Measurements from ENCODE around the gene PPP1R9A.

Gene PPP1R9A

DNA sequence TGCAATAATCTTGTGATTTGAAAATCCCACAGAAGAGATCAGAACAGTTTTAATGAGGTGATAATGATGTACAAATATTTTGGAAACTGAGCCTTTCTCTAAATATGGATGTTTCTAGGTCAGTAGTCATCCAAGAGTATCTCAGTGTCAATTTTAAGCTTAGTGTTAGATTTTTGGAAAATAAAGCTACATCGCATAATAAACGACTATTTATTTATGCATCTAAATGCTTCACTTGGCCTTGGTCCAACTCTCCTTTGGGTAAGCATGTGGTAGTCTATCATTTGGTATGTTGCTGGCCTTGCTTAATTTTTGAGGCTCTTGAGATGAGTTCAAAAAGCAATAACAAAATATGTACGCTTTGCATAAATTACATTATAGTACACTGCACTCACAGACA is 5.4 kb upstream of the PPP1R9A start:
- TF ChIP-seq GATA3 (IDR thresholded peaks at IDR 0.05; ENCODE audit: low read depth, low read length) (no peak), GATA2 (IDR thresholded peaks at IDR 0.05; ENCODE audit: low read depth, low read length) (no peak)

DNA sequence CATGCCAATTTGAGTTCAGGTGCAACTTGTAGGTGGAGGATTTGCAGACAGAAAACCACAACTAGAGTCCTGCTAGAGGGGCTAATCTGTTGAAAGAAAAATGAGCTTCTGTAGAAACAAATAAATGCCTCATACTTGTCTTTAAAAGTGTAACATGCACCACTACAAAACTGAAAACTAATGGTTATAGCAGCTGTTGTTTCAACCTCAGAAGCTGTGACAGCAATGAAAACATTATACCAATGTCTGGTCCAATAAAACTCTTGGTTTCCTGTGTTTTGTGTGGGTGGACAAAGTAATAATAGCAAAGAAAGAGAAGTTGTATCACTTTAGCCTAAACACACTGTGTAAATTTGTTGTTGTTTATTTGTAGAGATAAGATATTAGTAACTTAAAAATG is 3.4 kb upstream of the PPP1R9A start:
- TF ChIP-seq GATA3 (IDR thresholded peaks at IDR 0.05; ENCODE audit: low read depth, low read length): no peak
- no peak for TF ChIP-seq GATA2 (IDR thresholded peaks at IDR 0.05; ENCODE audit: low read depth, low read length)

DNA sequence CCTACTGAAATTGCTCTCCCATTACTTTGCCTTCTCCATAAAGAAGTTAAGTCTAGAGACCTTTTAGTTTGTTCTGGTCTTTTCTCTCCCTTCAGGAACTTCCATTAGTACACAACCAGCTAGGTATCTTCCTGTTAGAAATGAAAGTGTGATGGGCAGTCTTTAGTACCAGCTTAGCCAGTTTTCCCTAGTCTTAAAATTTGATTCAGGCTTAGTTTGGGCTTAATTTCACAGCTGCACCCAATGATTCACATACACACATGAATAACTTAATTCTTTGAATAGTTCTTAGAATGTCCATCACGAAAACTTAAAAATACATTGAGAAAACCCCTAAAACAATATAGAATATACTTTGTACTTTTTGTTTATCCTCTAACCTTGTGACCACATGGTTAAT is 2.4 kb upstream of the PPP1R9A start:
- no peak for TF ChIP-seq GATA2 (IDR thresholded peaks at IDR 0.05; ENCODE audit: low read depth, low read length)
- no peak for TF ChIP-seq GATA3 (IDR thresholded peaks at IDR 0.05; ENCODE audit: low read depth, low read length)

DNA sequence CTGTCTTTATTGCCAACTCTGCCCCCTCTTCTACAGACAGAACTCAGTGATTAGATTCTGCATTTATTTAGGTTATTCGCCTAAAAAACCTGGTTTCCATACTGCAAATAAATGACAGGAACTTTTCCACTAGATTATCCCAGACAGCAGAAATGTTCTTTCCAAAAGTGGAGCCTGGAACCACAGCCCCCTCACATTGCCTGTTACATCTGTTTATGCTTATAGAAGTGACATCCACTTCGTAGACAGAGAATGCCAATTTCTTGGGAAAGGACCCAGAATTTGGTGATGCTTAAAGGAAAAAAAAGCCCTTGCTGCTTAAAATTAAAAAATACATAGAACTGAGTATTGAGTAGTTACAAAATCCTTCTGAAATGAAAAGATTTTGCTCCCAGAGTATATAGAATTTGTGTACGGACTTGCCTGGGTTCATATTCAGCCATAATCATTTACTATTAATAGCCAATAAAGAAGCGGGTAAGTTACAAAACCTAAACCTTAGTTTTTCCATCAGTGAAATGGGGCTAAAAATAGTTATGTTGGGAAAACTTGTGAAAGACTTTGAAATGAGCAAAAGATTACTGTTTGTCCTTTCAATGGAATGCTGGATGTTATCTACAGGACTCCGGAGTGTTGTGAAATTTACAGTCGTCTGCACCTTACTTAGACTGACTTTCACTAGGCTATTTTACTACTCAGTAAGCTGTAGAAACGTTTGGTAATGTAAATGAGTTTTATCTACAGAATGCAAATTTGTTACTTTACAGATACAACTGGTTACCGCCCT is 1.1 kb upstream of the PPP1R9A start:
- TF ChIP-seq GATA2 (IDR thresholded peaks at IDR 0.05; ENCODE audit: low read depth, low read length) (no peak), GATA3 (IDR thresholded peaks at IDR 0.05; ENCODE audit: low read depth, low read length) (no peak)

DNA sequence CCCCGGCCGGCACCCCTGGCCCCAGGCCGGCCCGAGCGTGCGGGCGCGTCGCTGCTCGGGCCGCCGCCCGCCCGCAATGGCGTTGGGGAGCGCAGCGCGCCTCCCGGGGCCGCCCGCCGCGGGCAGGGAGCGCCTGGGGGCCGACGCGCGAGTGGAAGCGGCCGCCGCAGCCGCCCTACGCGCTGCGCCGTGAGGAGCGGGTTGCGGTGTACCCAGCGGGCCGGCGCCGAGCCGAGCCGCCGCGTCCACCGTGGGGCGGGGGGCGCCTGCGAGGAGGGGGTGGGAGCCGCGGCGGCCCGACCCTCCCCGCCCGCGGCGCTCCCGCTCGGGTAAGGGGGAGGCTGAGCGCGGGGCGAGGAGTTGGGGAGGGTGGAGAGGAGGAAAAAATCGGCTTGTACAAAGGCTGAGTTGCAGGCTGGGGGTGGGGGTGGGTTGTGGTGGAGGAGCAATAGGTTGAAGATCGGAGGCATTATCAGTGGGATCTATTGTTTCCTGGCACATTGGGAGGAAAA is 473 bp downstream of the PPP1R9A start:
- TF ChIP-seq GATA3 (IDR thresholded peaks at IDR 0.05; ENCODE audit: low read depth, low read length): no peak
- peak; percentile 87 for TF ChIP-seq GATA2 (IDR thresholded peaks at IDR 0.05; ENCODE audit: low read depth, low read length)

DNA sequence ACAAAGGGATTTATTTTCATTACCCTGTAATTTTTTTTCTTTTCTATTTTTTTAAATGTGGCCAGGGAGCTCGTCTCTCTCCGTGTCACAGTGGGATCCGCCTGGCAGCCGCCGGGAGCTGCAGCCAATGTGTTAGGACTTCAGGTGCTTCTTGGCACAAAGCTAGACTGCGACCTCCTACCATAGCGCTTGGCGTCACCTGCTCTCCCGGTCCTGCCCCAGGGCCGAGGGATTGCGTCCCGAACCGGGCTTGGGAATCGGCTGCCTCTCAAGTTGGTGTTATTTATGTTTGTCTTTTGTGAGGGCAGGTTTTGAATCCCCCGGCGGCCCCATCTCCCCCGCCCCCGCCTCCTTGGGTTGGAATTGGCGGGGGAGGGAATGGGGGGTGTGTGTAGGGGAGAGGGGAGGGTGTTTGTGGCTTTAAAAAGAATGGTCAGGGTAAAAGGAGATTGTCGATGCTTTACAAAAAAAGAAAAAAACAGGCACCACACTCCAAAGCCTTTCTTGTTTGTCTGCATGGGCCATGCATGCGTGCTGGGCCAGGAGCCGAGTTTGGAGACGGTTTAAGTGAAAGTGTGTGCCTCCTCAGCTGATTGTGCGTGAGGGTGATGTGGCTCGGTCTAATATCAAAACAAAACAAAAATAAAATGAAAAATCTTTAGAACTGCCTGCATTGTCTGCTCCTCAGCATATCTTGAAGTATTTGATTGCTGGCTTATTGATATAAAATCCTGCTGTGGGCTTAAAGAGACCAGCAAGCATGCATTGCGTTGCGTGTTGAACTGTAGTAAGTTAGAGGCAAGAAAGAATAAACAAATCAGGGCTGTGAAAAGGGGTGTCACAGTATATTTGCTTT is 1.2 kb downstream of the PPP1R9A start:
- TF ChIP-seq GATA2 (IDR thresholded peaks at IDR 0.05; ENCODE audit: low read depth, low read length) (no peak), GATA3 (IDR thresholded peaks at IDR 0.05; ENCODE audit: low read depth, low read length) (no peak)

DNA sequence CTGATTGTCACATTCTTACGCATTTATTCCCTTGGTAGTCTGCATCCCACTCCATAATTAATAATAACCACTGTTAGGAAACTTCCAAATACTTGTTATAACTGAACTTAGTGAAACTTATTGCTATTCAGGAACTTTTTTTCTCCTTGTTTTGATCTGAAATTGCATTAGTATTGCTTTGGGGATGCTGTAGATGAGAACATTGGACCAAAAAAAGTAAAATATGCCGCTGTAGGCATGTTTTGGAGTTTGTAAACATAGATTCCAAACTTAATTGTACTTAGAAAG is 1.7 kb downstream of the PPP1R9A start:
- TF ChIP-seq GATA3 (IDR thresholded peaks at IDR 0.05; ENCODE audit: low read depth, low read length) (no peak), GATA2 (IDR thresholded peaks at IDR 0.05; ENCODE audit: low read depth, low read length) (no peak)

DNA sequence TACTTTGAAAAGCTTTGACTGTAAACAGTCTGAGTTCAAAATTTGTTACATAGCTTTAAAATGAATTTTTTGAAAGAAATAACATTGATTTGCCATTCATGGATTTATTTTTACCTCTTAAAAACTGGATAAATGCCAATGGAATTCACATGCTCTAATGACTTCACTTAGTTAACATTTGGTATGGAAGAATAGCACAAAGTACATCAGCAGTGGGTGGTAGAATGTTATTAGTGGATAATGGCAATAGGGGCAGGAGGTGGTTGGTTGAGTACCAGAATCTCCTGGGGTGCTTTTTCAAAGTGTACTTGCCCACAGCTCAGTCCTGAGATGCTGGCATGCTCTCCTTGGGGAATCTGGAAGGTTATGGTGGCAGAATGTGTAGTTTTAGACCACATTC is 4.7 kb downstream of the PPP1R9A start:
- TF ChIP-seq GATA2 (IDR thresholded peaks at IDR 0.05; ENCODE audit: low read depth, low read length) (no peak), GATA3 (IDR thresholded peaks at IDR 0.05; ENCODE audit: low read depth, low read length) (no peak)

DNA sequence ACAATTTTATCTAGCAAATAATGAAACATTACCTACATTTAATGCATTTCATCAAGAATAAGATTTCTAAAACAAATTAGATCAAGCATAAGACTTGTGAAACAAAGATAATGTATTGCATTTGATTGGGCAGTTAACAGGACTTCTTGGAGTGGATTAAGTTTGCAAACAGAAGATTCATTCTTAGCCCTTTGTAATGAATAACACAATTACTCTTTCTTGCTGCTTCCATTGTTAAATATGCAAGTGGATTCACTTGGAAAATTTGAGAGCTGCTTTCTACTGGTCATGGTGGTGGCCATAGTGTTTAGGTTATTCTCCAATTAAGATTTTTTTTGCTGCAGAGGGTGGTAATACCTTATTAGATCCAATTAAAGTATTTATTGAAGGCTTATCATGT is 6.0 kb downstream of the PPP1R9A start:
- TF ChIP-seq GATA3 (IDR thresholded peaks at IDR 0.05; ENCODE audit: low read depth, low read length): no peak
- no peak for TF ChIP-seq GATA2 (IDR thresholded peaks at IDR 0.05; ENCODE audit: low read depth, low read length)

DNA sequence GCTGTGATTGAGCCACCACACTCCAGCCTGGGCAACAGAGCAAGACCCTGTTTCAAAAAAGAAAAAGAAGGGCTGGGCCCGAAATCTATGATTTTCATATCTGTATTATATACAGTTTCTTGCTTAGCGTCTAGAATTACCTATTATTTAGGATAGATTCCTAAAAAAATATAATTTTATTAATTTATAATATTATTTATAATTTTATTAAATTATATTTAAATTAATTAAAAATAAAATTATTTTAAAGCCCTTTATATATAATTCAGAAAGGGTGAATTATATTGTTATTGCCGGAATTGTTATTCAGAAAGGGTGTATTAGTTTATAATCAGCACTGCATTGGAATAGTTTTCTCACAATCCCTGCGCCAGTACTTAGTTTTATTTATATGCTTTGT is 14.5 kb downstream of the PPP1R9A start:
- TF ChIP-seq GATA3 (IDR thresholded peaks at IDR 0.05; ENCODE audit: low read depth, low read length): no peak
- no peak for TF ChIP-seq GATA2 (IDR thresholded peaks at IDR 0.05; ENCODE audit: low read depth, low read length)

DNA sequence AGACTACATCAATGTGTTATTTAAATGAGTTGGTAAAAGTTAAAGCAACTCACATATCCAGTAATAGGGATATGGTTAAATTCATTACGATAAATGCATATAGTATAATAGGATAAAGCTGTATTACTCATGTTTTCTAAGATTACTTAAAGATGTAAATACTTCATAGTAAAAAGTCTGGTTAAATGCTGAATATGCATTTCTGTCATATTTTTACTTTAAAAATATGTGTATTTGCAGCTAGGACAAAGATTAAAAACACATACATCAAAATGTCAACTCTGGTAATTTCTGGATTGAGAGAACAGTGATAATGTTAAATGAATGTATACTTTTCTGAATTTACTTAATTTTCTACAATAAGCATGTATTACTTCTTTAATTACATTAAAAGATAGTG is 15.1 kb downstream of the PPP1R9A start:
- TF ChIP-seq GATA2 (IDR thresholded peaks at IDR 0.05; ENCODE audit: low read depth, low read length) (no peak), GATA3 (IDR thresholded peaks at IDR 0.05; ENCODE audit: low read depth, low read length) (no peak)

DNA sequence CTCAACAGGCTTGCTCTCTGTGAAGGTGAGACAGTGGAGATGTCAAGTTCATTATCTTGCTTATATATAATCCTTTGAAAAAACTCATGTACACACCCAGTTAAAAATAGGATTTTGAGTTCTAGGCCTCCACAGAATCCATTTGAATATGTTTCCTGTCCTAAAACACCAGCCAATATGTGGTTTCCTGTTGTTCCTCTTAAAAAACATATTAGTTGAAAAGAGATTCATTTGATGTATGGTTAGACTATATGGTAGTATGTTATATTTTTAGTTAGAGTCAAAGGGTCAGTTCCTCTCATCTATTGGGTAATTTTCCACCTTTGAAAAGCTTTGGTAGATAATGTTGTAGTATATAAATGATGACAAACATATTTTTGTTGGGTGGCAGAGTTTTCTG is 16.0 kb downstream of the PPP1R9A start:
- TF ChIP-seq GATA2 (IDR thresholded peaks at IDR 0.05; ENCODE audit: low read depth, low read length): no peak
- TF ChIP-seq GATA3 (IDR thresholded peaks at IDR 0.05; ENCODE audit: low read depth, low read length): no peak

DNA sequence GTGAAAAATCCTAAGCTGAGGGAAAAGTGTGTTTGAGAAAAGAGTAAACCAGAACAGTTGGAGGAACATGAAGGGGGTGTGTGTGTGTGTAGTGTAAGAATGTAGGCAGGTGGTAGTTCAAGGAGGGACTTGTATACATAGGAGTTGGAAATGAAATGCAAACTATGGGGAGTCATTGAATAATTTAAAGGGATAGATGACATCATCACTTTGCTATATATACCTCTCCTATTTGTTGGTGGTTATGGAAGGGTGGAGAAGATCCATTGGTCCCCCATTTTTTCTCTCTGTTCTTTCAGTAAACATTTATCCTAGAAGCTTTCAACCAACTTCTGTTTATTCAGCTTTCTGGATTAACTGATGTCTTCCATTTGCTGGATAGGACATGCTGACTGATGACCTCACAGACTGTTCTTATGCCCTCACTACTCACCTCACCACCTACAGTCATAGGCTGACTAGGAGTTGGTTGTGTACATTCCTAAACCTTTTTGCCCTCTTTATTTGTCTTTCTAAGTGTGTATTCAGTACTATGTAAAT is 20.8 kb downstream of the PPP1R9A start:
- no peak for TF ChIP-seq GATA2 (IDR thresholded peaks at IDR 0.05; ENCODE audit: low read depth, low read length)
- TF ChIP-seq GATA3 (IDR thresholded peaks at IDR 0.05; ENCODE audit: low read depth, low read length): no peak

DNA sequence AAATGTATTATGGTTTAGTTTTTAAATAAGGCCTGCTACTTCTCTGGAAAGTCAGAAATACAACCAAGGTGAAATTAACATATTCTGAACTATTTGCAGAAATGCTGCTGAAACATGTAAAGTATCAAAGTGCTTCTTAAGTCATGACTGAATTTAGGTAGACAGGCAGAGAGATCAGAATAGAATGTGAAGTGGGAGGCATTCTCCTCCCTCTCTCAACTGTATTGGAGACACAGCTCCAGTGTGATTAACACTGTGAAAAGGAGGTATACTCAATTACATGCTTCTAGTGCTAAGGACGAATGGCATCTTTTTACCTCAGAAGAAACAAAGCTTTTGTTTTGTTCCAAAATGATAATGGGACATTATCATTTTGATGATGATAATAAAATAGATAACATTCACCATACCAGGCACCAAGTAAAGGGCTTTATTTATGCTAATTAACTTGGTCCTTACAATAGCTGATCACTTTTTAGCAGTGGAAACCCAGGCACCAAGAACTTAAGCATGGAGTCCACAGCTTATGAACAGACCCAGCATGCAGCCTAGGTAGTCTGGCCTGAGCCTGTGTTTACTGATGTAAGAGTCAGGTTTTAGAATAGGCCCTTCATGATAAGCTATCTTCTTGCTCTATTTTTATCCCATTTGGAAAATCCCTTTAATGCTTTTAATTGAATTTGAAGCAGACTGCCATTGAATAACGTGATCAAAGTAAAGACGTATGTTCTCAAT is 26.0 kb downstream of the PPP1R9A start:
- TF ChIP-seq GATA2 (IDR thresholded peaks at IDR 0.05; ENCODE audit: low read depth, low read length) (no peak), GATA3 (IDR thresholded peaks at IDR 0.05; ENCODE audit: low read depth, low read length) (no peak; the same call in 1 of the 2 replicates)

Measured in SH-SY5Y (cell line).